GM23338 (cell line): ENCODE results near the gene EFNB2. TPM values are rescaled to one million over a fixed set of nuclear protein-coding genes. Genes with fewer than 3 reads are reported as not detected.

ENCODE experiments used
- ATAC-seq: fragments of 200-7000 bp; cut with Tn5 transposase; 3 replicates; pipeline ENCODE4 v1.9.1; 2020
- DNase-seq: peaks from one replicate; pipeline ENCODE4 v3.0.0-alpha.2; 2015; ENCODE audit warnings: low spot score
- H2AFZ ChIP-seq: fragments of 200-600 bp; sonication (generic); 2 replicates; pipeline ENCODE4 v1.8.0; 2016; ENCODE audit warnings: antibody characterized with exemption, mild to moderate bottlenecking, moderate library complexity
- H3F3A ChIP-seq: fragments of 200-600 bp; sonication (generic); replicated peaks from 2 replicates; pipeline ENCODE4 v1.8.0; 2017; ENCODE audit warnings: antibody characterized with exemption, mixed run types, low read depth
- H3K27ac ChIP-seq: fragments of 200-600 bp; sonication (generic); 2 replicates; pipeline ENCODE4 v1.6.1; 2016; ENCODE audit warnings: low read depth
- H3K27me3 ChIP-seq: fragments of 200-600 bp; sonication (generic); 2 replicates; pipeline ENCODE4 v1.8.0; 2016; ENCODE audit warnings: mild to moderate bottlenecking, mixed run types, moderate library complexity; ENCODE audit not compliant: insufficient read depth
- H3K36me3 ChIP-seq: fragments of 200-600 bp; sonication (generic); 2 replicates; pipeline ENCODE4 v1.8.0; 2016; ENCODE audit warnings: mild to moderate bottlenecking; ENCODE audit not compliant: insufficient read depth
- H3K4me1 ChIP-seq: fragments of 200-600 bp; sonication (generic); 2 replicates; pipeline ENCODE4 v1.8.0; 2016; ENCODE audit warnings: mild to moderate bottlenecking, moderate library complexity; ENCODE audit not compliant: insufficient read depth
- H3K4me2 ChIP-seq: fragments of 200-600 bp; sonication (generic); 2 replicates; pipeline ENCODE4 v1.7.1; 2017; ENCODE audit warnings: mixed run types
- H3K4me3 ChIP-seq: fragments of 200-600 bp; sonication (generic); 2 replicates; pipeline ENCODE4 v1.6.1; 2016; ENCODE audit warnings: mixed run types
- H3K79me2 ChIP-seq: fragments of 200-600 bp; sonication (generic); replicated peaks from 2 replicates; pipeline ENCODE4 v1.8.0; 2017; ENCODE audit warnings: mild to moderate bottlenecking; ENCODE audit not compliant: insufficient read depth
- H3K9me2 ChIP-seq: fragments of 200-600 bp; sonication (generic); 2 replicates; pipeline ENCODE4 v1.8.0; 2017; ENCODE audit not compliant: insufficient read depth
- H4K20me1 ChIP-seq: fragments of 200-600 bp; sonication (generic); replicated peaks from 2 replicates; pipeline ENCODE4 v1.8.0; 2017; ENCODE audit warnings: mild to moderate bottlenecking; ENCODE audit not compliant: insufficient read depth
- H3K27ac Mint-ChIP-seq: 2 replicates; pipeline ENCODE4 v1.8.0; 2020; ENCODE audit warnings: inconsistent platforms, mild to moderate bottlenecking, moderate library complexity, mixed read lengths
- H3K27me3 Mint-ChIP-seq: 3 replicates; pipeline ENCODE4 v1.8.0; 2022; ENCODE audit warnings: low read depth, mild to moderate bottlenecking, moderate library complexity, mixed read lengths, inconsistent platforms; ENCODE audit not compliant: insufficient read depth, poor library complexity
- H3K36me3 Mint-ChIP-seq: 3 replicates; pipeline ENCODE4 v1.8.0; 2021; ENCODE audit warnings: low read depth, mild to moderate bottlenecking, inconsistent platforms, moderate library complexity, mixed read lengths
- H3K4me1 Mint-ChIP-seq: 3 replicates; pipeline ENCODE4 v1.8.0; 2020; ENCODE audit warnings: mild to moderate bottlenecking, inconsistent platforms, mixed read lengths
- H3K4me3 Mint-ChIP-seq: 3 replicates; pipeline ENCODE4 v1.8.0; 2021; ENCODE audit warnings: moderate library complexity, mild to moderate bottlenecking, inconsistent platforms, mixed read lengths
- H3K9me3 Mint-ChIP-seq: 3 replicates; pipeline ENCODE4 v1.8.0; 2020; ENCODE audit warnings: moderate library complexity, mild to moderate bottlenecking, inconsistent platforms, mixed read lengths
- CREB1 ChIP-seq: fragments of 250-450 bp; sonication (Bioruptor Pico); IDR thresholded peaks from 2 replicates; pipeline ENCODE4 v1.5.0; 2020; ENCODE audit warnings: low read depth, mild to moderate bottlenecking, moderate library complexity
- CTCF ChIP-seq, 2 experiments: fragments of 200-600 bp in 1 of 2; sonication (generic) in 1 of 2; conservative IDR thresholded peaks; 2 replicates each; pipeline versions ENCODE4 v1.5.1 to v1.6.1; 2016 to 2017; ENCODE audit warnings: antibody characterized with exemption in 2 of 2, low read depth in 2 of 2, mild to moderate bottlenecking in 2 of 2, moderate library complexity in 1 of 2
- EZH2 ChIP-seq: fragments of 200-600 bp; sonication (generic); IDR thresholded peaks from one replicate; pipeline ENCODE4 v1.8.0; 2017; ENCODE audit warnings: antibody characterized with exemption, mild to moderate bottlenecking, low read depth; ENCODE audit not compliant: unreplicated experiment
- JUNB ChIP-seq: IDR thresholded peaks from one replicate; pipeline ENCODE4 v1.6.1; 2016; ENCODE audit warnings: antibody characterized with exemption; ENCODE audit not compliant: unreplicated experiment
- NANOG ChIP-seq: IDR thresholded peaks from 2 replicates; pipeline ENCODE4 v1.6.1; 2016; ENCODE audit warnings: antibody characterized with exemption, borderline replicate concordance
- POLR2AphosphoS5 ChIP-seq: IDR thresholded peaks from 2 replicates; pipeline ENCODE4 v1.6.1; 2016; ENCODE audit warnings: antibody characterized with exemption, low read depth
- REST ChIP-seq: IDR thresholded peaks from one replicate; pipeline ENCODE4 v1.6.1; 2018; ENCODE audit warnings: antibody characterized with exemption; ENCODE audit not compliant: unreplicated experiment
- STAT1 ChIP-seq: IDR thresholded peaks from one replicate; pipeline ENCODE4 v1.6.1; 2016; ENCODE audit warnings: antibody characterized with exemption; ENCODE audit not compliant: unreplicated experiment
- ZNF114 ChIP-seq: fragments of 250-450 bp; sonication (Bioruptor Pico); IDR thresholded peaks from 2 replicates; pipeline ENCODE4 v1.5.0; 2020; ENCODE audit warnings: mild to moderate bottlenecking, moderate library complexity
- ZNF331 ChIP-seq: fragments of 250-450 bp; sonication (Bioruptor Pico); IDR thresholded peaks from 2 replicates; pipeline ENCODE4 v1.5.0; 2020; ENCODE audit warnings: low read depth, mild to moderate bottlenecking, moderate library complexity
- polyA plus RNA-seq: library from polyadenylated mRNA; unstranded; fragments of >200 nt; fragmentation: Nextera tagmentation; extraction: Ambion mirVana; gene quantifications from 2 replicates; pipeline ENCODE4 v1.2.1, GENCODE V29; 2016
- total RNA-seq: library from RNA; depleted of rRNA; stranded (reverse); fragments of >200 nt; shearing (Covaris generic); gene quantifications from 2 replicates; pipeline ENCODE4 v1.2.3, GENCODE V29; 2014

The EFNB2 gene
- total and polyA plus RNA-seq, 2 experiments from 2014 or later, result 5.7 to 10.9 TPM

- TF ChIP-seq REST, result no peak
Observed at GRCh38 chr13:106491928-106492587, 43.4 kb downstream of the EFNB2 start (continued).

GRCh38 chr13:106491463-106491862 is 44.0 kb downstream of the EFNB2 start:
- Histone ChIP-seq H3K4me1 (peaks cover 17% of the 10 kb centered on the region), H3K27me3 (no peaks in the 10 kb centered on the region), H3K4me2 (no peak overlapping the region), H2AFZ (no peak overlapping the region), H4K20me1 (no peaks in the 10 kb centered on the region), H3K79me2 (no peaks in the 10 kb centered on the region; the same call in 1 of the 2 replicates), H3K36me3 (no peaks in the 10 kb centered on the region), H3K4me3 (no peak overlapping the region), H3K27ac (no peak overlapping the region), H3F3A (no peaks in the 10 kb centered on the region), H3K9me2 (no peaks in the 10 kb centered on the region)
- H3K4me3 Mint-ChIP-seq, result no peak overlapping the region
- peaks cover 7% of the 10 kb centered on the region for H3K27me3 Mint-ChIP-seq
- DNase-seq (no peak), ATAC-seq (no peak)
- H3K36me3 Mint-ChIP-seq, result peaks cover 28% of the 10 kb centered on the region
- H3K27ac Mint-ChIP-seq, result no peak overlapping the region
- H3K9me3 Mint-ChIP-seq, result no peaks in the 10 kb centered on the region
- peaks cover 33% of the 10 kb centered on the region for H3K4me1 Mint-ChIP-seq
- TF ChIP-seq CTCF (conservative IDR thresholded peaks at IDR 0.05; ENCODE audit: low read depth in 2 of 2) (no peak), STAT1 (no peak), ZNF114 (no peak), JUNB (no peak), NANOG (no peak), POLR2AphosphoS5 (no peak), ZNF331 (CRISPR knock-in tag) (no peak), REST (no peak), CREB1 (CRISPR knock-in tag) (no peak), EZH2 (no peak)
